GM15510 (cell line): ENCODE measurements around the gene GP2.

Source experiments
- POLR2A ChIP-seq: IDR thresholded peaks from 3 replicates; pipeline ENCODE4 v1.6.1; 2011; ENCODE audit warnings: borderline replicate concordance; ENCODE audit not compliant: insufficient read length; ENCODE audit errors: extremely low read depth

The GP2 gene

DNA sequence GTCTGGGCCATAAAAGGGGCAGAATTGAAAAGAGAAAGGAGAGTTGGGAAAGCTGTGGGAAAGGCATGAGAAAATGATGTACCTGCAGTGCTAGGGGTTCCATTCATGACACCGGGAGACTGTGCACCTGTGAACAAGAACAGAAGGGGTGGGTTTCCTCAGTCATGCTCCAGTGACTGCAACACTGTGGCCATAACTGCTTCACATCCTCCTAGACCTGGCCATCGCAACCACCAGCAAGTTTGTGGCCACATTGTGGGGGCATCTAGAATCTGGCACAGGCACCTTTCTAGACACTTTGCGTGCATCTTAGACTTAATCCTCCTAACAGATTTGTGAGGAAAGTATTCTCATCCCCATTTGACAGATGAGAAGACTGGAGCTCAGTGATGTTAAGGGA, 12.7 kb downstream of the GP2 start:
- TF ChIP-seq POLR2A, result no peak

DNA sequence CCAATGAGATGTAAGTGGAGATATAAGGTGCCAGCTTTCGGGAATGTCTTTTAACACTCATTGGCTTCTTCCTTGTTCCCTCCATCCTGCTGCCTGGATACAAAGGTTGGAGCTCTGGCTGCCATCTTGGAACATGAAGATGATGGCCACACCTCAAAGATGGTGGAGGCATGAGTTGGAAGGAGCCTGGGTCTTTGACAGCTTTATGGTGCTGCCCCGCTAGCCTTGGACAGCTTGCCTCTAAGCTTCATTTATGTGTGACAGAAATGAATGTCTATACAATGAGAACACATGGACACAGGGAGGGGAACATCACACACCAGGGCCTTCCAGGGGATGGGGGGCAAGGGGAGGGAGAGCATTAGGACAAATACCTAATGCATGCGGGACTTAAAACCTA, 13.6 kb downstream of the GP2 start:
- no peak for TF ChIP-seq POLR2A

DNA sequence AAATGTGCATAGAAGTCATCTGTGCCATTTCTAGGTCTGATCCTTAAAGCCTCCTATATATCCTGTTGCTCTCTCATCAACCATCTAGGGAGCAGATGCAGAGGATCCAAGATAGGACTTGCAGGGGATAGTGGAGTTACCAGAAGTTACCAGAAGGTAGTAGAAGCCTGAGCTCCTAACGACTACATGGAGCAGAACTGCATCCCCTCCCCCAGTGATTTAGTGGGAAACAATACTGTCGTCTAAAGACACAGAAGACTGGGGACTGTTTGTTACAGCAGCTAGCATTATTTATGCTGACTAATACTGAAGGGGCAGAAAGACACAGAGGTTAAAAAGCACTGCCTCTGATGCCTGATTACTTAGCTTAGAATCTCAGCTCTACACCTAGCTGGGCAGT, 15.8 kb downstream of the GP2 start:
- no peak for TF ChIP-seq POLR2A

DNA sequence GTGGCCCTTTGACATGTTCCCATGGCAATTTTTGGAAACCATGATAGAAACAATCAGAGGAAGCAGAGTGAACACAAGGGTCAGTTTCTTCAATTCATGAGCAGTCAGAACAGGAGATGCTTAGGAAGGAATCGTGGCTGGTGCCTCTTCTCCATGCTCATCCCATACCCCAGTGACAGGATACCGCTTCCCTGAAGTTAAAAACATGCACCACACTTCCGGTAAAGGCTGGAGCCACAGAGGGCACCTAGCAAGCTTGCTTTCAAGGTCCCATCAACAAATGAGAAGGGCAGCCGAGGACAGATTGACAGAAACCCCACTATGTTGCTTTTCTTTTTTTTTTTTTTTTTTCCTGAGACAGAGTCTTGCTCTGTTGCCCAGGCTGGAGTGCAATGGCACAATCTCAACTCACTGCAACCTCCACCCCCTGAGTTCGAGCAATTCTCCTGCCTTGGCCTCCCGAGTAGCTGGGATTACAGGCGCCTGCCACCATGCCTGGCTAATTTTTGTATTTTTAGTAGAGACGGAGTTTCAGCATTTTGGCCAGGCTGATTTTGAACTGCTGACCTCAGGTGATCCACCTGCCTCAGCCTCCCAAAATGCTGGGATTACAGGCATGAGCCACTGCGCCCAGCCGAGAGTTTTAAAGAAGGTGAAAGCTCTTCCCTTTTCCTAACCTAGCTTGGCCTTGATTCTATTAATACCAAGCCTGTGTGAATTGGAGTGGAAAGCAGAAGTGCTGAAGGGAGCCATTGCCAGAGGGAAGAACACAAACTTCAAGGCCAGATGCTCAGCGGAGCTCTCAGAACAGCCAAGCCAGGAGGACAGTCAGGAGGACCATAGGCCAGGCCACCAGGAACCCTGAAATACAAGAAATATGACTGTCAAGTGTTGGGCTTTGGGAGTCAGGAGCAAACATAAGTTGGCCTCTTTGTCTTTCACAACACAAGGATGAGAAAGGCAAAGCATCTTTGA, 16.6 kb downstream of the GP2 start:
- TF ChIP-seq POLR2A, result no peak

DNA sequence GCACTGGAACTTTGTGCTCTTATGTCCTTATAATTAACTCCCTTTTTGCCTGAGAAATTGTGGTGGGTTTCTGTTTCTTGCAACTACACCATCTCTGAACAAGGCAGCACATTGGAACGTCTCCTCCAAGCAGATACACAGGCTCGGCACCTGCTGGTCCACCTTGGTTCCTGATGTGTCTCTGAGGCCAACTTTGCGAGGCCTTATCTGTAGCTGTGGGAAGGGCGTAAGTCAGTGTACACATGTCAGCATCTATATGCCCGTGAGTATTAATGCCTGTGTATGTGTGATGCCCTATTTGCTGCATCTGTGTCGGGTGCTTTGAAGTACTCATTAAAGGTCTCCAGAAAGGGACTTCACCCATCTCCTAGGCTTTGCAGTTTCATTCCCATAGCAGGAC, 17.5 kb downstream of the GP2 start:
- TF ChIP-seq POLR2A, result no peak

DNA sequence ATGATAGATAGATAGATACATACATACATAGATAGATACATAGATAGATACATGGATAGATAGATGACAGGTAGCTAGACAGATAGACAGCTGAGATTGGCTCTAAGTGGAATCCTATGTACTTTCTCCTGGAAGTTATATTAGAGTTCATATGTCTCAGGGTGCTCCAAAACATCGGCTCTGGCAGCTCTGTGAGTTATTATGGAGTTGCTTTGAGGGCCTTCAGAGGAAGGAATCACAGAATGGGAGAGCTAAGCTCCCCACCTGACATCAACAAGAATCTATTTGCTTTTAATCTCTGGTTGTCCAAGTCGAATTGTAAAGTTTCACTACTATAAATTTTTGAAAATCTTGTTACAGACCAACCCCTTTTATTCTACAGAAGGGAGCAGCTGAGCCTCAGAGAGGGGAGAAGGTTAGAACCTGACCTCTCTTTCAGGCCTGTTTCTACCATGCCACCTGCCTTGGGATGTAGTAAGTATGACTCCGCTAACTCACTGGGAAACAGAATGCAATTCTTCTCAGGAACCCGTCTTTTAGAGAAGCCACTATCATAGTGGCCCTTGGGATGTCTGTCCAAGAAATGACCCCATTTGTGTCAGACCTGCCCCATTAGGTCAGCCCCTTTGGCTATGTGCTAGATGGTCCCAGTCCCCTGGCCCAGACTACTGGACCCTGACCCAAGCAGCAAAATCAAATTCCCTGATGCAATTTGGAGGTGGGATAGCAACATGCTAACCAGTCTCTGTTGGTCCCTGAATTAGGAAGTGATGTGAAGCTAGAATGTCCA, 18.3 kb downstream of the GP2 start:
- TF ChIP-seq POLR2A, result no peak

DNA sequence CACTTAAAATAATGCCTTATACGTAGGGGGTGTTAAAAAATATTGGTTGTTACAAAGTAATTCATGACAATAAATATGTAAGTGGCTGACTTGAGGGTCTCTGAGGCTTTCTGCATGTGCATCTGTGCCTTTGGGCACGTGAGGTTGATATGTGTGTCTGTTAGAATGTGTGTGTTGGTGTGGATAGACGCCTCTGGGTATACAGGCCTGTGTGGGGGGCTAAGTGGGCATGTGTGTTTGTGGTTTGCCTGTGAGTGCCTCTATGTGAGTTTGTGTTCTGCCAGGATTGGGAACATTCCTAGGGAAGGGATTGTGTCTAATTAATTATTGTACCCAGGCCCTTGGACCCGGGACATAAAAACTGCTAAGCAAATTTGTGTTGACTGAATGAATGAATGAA, 19.0 kb downstream of the GP2 start:
- TF ChIP-seq POLR2A, result no peak

DNA sequence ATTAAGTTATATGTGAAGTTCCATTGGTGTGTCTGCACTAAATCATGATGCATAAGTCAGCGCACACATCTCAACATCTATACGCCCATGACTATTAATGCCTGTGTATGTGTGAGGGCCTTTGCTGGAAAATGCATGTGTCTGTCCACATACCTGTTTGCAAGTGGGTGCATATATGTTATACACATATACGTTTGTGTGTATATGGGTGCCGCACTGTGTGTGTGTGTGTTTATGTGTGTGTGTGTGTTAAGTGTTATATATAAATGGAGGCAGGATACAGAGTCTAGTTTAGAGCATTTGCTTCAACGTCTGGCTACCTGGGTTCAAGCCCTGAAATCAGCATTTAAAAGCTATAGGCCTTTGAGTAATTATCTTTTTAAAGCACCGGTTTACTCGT, 19.5 kb downstream of the GP2 start:
- no peak for TF ChIP-seq POLR2A

DNA sequence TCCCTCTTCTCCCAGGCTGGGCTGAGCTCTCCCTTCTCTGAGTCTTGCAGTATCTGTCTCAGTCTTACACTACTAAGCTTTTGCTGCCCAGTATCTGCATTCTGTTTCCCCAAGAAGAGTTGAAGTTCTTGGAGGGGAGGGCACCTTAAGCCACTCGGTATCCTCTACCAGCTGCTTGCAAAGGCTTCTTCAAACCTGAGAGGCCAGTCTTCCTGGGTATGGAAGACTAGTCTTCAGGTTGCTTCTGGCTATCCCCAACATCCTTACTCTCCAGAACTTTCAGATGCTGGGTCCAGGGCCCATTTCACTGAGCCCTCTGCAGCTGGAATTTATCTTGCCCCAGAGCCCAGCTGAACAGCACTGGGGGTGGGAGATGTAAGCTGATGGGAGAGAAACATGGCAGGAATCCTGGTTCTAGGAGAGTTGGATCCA, 20.1 kb downstream of the GP2 start:
- TF ChIP-seq POLR2A, result no peak

DNA sequence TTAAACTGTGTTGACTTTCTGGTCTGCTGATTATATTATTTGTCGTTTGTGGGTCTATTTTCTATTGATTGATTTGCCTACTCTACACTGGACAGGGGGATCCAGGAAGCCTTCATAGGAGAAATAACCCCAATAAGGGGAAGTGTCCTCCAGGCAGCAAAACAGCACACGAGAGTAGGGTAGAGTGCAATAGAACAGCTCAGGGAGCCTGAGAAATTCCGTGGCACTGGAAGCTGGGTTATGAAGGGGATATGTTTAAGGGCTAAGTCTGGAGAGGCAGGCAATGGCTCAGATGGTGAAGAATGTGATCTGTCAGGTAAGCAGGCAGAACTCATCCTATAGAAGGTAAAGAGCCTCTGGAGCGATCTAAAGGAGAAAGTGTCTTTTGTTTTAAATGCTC, 20.9 kb downstream of the GP2 start:
- no peak for TF ChIP-seq POLR2A

DNA sequence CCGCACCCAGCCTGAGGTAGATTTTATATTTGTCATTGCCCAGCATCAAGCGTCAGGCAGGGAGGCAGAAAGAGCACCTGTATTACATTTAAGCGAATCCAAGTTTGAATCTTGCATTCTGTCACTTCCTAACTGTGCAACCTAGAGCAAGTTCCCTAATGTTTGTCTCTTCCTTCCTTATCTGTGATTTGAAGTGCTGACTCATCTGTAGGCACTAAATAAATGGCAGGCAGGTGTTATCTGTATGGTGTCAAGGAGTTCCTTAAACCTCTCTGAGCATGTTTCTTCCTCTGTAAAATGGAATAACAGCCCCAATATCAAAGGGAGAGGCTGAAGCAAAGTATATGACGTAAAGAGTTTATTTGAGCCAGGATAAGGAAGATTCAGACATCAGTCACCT, 24.3 kb downstream of the GP2 start:
- no peak for TF ChIP-seq POLR2A

DNA sequence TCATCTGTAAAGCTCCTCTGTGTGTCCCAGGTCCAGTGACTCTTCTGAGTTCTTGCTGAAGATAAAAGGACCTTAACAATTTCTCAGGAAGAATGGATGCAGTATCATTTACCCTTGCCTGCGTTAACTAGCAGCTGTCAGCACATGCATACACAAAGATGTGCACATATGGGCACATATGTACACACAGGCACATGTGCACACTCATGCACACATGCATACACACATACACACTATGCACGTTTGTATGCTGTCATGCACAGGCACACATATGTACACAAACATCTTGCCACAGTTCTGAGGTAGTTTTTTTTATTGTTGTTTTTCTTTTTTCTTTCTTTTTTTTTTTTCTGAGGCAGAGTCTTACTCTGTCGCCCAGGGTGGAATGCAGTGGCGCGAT, 24.9 kb downstream of the GP2 start:
- TF ChIP-seq POLR2A, result no peak

DNA sequence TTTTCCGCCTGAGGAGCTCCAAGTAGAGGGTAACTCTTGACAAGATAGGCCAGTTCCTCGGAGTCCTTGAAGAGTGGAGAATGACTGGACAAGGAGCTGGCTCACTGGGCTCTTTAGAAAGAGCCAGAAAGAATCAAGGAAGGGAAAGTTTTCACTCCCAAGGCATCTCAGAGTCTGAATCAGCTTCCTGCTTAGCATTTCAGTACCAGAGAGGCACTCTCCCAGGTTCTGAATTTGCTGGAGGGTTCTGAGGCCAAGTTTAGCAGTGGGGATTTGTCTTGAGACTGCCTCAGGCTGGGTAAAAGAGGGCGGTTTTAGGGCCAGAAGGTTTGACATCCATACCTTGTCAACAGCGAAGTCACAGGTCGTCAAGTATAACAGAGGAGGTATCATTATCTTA, 25.5 kb downstream of the GP2 start:
- TF ChIP-seq POLR2A, result no peak

DNA sequence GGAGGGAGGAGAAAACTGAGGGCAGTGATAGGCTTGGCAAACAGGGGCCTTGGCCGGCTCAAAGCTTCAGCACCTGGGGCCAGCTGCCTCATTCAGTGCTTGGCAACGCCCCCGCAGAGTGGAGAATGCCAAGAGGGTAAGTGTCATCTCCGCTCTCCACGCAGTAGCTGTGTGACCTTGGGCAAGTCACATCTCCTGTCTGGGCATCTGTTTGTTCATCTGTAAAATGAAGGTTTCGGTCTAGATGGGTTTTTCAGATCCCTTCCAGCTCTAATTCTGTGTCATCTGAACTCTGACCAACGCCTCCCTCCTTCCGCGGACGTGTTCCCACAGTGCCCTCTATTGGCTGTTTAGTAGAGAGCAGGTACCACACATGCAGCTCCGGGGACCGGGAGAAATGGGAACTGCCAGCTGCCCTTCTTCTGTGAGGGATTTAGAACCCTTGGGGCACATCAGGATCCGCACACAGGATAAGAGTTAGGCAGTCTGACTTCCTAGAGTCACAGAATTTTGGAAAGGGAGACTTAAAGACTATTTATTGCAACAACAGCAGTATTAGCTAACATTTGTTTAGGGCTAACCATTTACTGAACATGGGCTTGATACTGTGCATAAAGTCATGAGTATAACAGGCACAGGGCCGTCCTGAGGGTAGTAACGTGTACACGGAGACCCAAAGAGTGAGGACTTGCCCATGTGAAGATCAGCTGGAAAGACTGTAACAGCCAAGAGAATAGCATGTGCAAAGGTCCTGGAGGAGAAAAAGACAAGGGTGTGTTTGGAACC, 26.8 kb downstream of the GP2 start:
- TF ChIP-seq POLR2A, result no peak

DNA sequence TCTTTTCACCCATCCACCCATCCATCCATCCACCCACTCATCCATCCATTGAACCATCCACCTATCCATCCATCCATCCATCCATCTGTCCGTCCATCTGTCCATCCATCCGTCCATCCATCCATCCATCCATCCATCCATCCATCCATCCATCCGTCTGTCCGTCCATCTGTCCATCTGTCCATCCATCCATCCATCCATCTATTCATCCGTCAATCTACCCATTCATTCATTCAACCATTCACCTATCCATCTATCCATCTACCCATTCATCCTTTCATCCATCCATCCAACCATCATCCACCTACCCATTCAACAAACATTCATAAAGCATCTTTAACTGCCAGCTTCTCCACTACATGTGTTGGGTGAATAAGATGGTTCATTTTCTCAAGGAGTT, 28.9 kb downstream of the GP2 start:
- TF ChIP-seq POLR2A, result no peak
